HCT116 (cell line): Measurements from ENCODE around the gene C20orf141. TPM values are rescaled to one million over a fixed set of nuclear protein-coding genes. Genes with fewer than 3 reads are reported as not detected.

Source experiments
- ATAC-seq: fragments of 200-7000 bp; cut with Tn5 transposase; 2 replicates; pipeline ENCODE4 v1.9.1; 2020; ENCODE audit warnings: mild to moderate bottlenecking, moderate library complexity
- BruUV-seq: library from RNA; stranded (reverse); fragments of 400-500 nt; replicated peaks from 2 replicates; lab custom pipeline; 2021; lab: Mats Ljungman, UMichigan
- CTCF ChIA-PET: fragments of 300-600 bp; sonication (Branson Sonifier 250); formaldehyde crosslinking; loops from one replicate; lab custom pipeline; 2021; ENCODE audit warnings: antibody characterized with exemption; lab: Charles Lee
- POLR2A ChIA-PET: fragments of 300-600, 350-600 bp; sonication (Branson Sonifier 250); formaldehyde crosslinking; loops from one replicate; lab custom pipeline; 2021; ENCODE audit warnings: antibody characterized with exemption; lab: Charles Lee
- RAD21 ChIA-PET, 2 experiments: fragments of 300-600 bp; sonication (Branson Sonifier 250); formaldehyde crosslinking; loops; one replicate each; lab custom pipeline; 2023; ENCODE audit warnings: low total read pairs in 2 of 2; ENCODE audit not compliant: uncharacterized antibody in 2 of 2, unreplicated experiment in 2 of 2, low non-redundant PET in 1 of 2; lab: Charles Lee
- DNase-seq: peaks from one replicate; pipeline ENCODE4 v3.0.0-alpha.2; 2010; ENCODE audit warnings: low read depth, low spot score
- H2AFZ ChIP-seq: fragments of 200-600 bp; shearing (Covaris generic), sonication (generic); 2 replicates; pipeline ENCODE4 v1.6.1; 2017; ENCODE audit warnings: low read depth, mixed run types, mixed read lengths, antibody characterized with exemption, low read length; ENCODE audit not compliant: poor library complexity, severe bottlenecking
- H3K27ac ChIP-seq: 2 replicates; pipeline ENCODE4 v1.5.1; 2012; ENCODE audit warnings: low read depth, low read length
- H3K27me3 ChIP-seq: fragments of 200-600 bp; sonication (generic); 2 replicates; pipeline ENCODE4 v1.6.1; 2016; ENCODE audit warnings: mixed run types, low read length, mixed read lengths; ENCODE audit not compliant: insufficient read depth
- H3K36me3 ChIP-seq, 2 experiments: fragments of 200-500 bp in 1 of 2; fragments of 200-600 bp in 1 of 2; sonication (Bioruptor generic) in 1 of 2; sonication (generic) in 1 of 2; 2 replicates each; pipeline versions ENCODE4 v1.5.1 to v1.6.1; 2014 to 2016; ENCODE audit warnings: low read length in 2 of 2, inconsistent platforms in 1 of 2, mixed read lengths in 1 of 2, mixed run types in 1 of 2; ENCODE audit not compliant: insufficient read depth in 2 of 2, control insufficient read depth in 1 of 2
- H3K4me1 ChIP-seq, 2 experiments: fragments of 200-600 bp in 1 of 2; sonication (generic) in 1 of 2; 2 replicates each; pipeline versions ENCODE4 v1.5.1 to v1.6.1; 2012 to 2017; ENCODE audit warnings: low read length in 2 of 2, inconsistent platforms in 1 of 2, mild to moderate bottlenecking in 1 of 2, mixed read lengths in 1 of 2, mixed run types in 1 of 2, moderate library complexity in 1 of 2; ENCODE audit not compliant: insufficient read depth in 2 of 2, control insufficient read depth in 1 of 2
- H3K4me2 ChIP-seq: fragments of 200-600 bp; sonication (generic); 2 replicates; pipeline ENCODE4 v1.6.1; 2017; ENCODE audit warnings: mixed run types, low read length, mixed read lengths
- H3K4me3 ChIP-seq, 2 experiments: fragments of 200-600 bp in 1 of 2; sonication (generic) in 1 of 2; replicated peaks in 1 of 2; 2 replicates each; pipeline ENCODE4 v1.5.1; 2011 to 2016; ENCODE audit warnings: low read length in 2 of 2, control low read depth in 1 of 2, low read depth in 1 of 2, mild to moderate bottlenecking in 1 of 2, mixed read lengths in 1 of 2, mixed run types in 1 of 2
- H3K79me2 ChIP-seq: fragments of 200-600 bp; sonication (generic); 2 replicates; pipeline ENCODE4 v1.6.1; 2017; ENCODE audit warnings: mild to moderate bottlenecking, mixed run types, low read length, moderate library complexity, mixed read lengths; ENCODE audit not compliant: insufficient read depth
- H3K9ac ChIP-seq: fragments of 200-600 bp; sonication (generic); 2 replicates; pipeline ENCODE4 v1.6.1; 2016; ENCODE audit warnings: low read length, mixed read lengths
- H3K9me2 ChIP-seq: fragments of 200-600 bp; sonication (generic), shearing (Covaris generic); 2 replicates; pipeline ENCODE4 v1.6.1; 2017; ENCODE audit warnings: mixed run types, mild to moderate bottlenecking, moderate library complexity; ENCODE audit not compliant: insufficient read depth
- H3K9me3 ChIP-seq, 2 experiments: fragments of 200-500 bp in 1 of 2; fragments of 200-600 bp in 1 of 2; sonication (Bioruptor generic) in 1 of 2; sonication (generic) in 1 of 2; 2 replicates each; pipeline ENCODE4 v1.6.1; 2014 to 2017; ENCODE audit warnings: low read length in 2 of 2, mixed read lengths in 2 of 2, inconsistent platforms in 1 of 2, low read depth in 1 of 2, mild to moderate bottlenecking in 1 of 2, mixed run types in 1 of 2, moderate library complexity in 1 of 2; ENCODE audit not compliant: control insufficient read depth in 1 of 2, insufficient read depth in 1 of 2
- H4K20me1 ChIP-seq: fragments of 200-600 bp; sonication (generic), shearing (Covaris generic); 2 replicates; pipeline ENCODE4 v1.6.1; 2017; ENCODE audit warnings: mixed run types, mild to moderate bottlenecking, moderate library complexity; ENCODE audit not compliant: insufficient read depth
- ELF1 ChIP-seq: IDR thresholded peaks from 2 replicates; pipeline ENCODE4 v1.6.1; 2012; ENCODE audit warnings: low read depth, borderline replicate concordance
- JUND ChIP-seq: IDR thresholded peaks from 2 replicates; pipeline ENCODE4 v1.6.1; 2012
- MAX ChIP-seq: IDR thresholded peaks from 2 replicates; pipeline ENCODE4 v1.6.1; 2012
- intact Hi-C: fragments of 100-400 bp; cut with micrococcal nuclease; formaldehyde crosslinking; loops from 2 replicates; pipeline ENCODE4 v1.10.0; 2022
- total RNA-seq: library from RNA; stranded (reverse); gene quantifications from one replicate; pipeline ENCODE4 v1.2.1, GENCODE V29; 2021; ENCODE audit not compliant: unreplicated experiment
- TF ChIP-seq, protein P1 (sequence below), 3 experiments: fragments of 200-600 bp in 1 of 3; sonication (generic) in 1 of 3; IDR thresholded peaks in 2 of 3; conservative IDR thresholded peaks in 1 of 3; 2 replicates each; pipeline ENCODE4 v1.5.1; 2012 to 2017; ENCODE audit warnings: low read depth in 2 of 3, low read length in 2 of 3, antibody characterized with exemption in 1 of 3, borderline replicate concordance in 1 of 3, control low read depth in 1 of 3, mild to moderate bottlenecking in 1 of 3, mixed read lengths in 1 of 3, mixed run types in 1 of 3, moderate library complexity in 1 of 3; ENCODE audit not compliant: insufficient read depth in 1 of 3

The C20orf141 gene
- total RNA-seq, 1 experiment from 2014 or later: not detected

- Histone ChIP-seq H3K79me2 (no peaks in the 10 kb centered on the region), H3K9ac (no peak overlapping the region), H2AFZ (no peak overlapping the region), H3K4me3 (no peak overlapping the region), H3K27me3 (peaks cover 6% of the 10 kb centered on the region; the same call in 1 of the 2 replicates), H3K9me3 (no peaks in the 10 kb centered on the region), H3K27ac (no peak overlapping the region), H4K20me1 (no peaks in the 10 kb centered on the region), H3K4me2 (no peak overlapping the region), H3K9me2 (no peaks in the 10 kb centered on the region), H3K4me1 (no peaks in the 10 kb centered on the region), H3K36me3 (no peaks in the 10 kb centered on the region)
- POLR2A ChIA-PET: no interaction called here
- CTCF ChIA-PET: no interaction called here
- ATAC-seq: no peak
- intact Hi-C loops: no loop called here
- no peak for DNase-seq
- BruUV-seq: no TSS peak
- RAD21 ChIA-PET: no interaction called here
- no peak for TF ChIP-seq ELF1
- TF ChIP-seq JUND: no peak
These were observed 36.0 kb upstream of the C20orf141 start for GRCh38 chr20:2778602-2779321.

- Histone ChIP-seq H3K4me3 (no peak overlapping the region), H3K9me3 (no peaks in the 10 kb centered on the region), H3K27ac (no peak overlapping the region), H3K79me2 (no peaks in the 10 kb centered on the region), H3K4me2 (no peak overlapping the region), H4K20me1 (no peaks in the 10 kb centered on the region), H3K9ac (no peak overlapping the region), H2AFZ (no peak overlapping the region), H3K27me3 (peaks cover 6% of the 10 kb centered on the region; the same call in 1 of the 2 replicates), H3K4me1 (no peaks in the 10 kb centered on the region), H3K9me2 (no peaks in the 10 kb centered on the region), H3K36me3 (no peaks in the 10 kb centered on the region)
- ChIA-PET RAD21 (no interaction called here), CTCF (interaction anchor here (0.9 kb wide), 1 partner anchor 25 kb away, joined by 3 read pairs; no protein-coding TSS in a partner anchor), POLR2A (no interaction called here)
- TF ChIP-seq, protein P1, sequence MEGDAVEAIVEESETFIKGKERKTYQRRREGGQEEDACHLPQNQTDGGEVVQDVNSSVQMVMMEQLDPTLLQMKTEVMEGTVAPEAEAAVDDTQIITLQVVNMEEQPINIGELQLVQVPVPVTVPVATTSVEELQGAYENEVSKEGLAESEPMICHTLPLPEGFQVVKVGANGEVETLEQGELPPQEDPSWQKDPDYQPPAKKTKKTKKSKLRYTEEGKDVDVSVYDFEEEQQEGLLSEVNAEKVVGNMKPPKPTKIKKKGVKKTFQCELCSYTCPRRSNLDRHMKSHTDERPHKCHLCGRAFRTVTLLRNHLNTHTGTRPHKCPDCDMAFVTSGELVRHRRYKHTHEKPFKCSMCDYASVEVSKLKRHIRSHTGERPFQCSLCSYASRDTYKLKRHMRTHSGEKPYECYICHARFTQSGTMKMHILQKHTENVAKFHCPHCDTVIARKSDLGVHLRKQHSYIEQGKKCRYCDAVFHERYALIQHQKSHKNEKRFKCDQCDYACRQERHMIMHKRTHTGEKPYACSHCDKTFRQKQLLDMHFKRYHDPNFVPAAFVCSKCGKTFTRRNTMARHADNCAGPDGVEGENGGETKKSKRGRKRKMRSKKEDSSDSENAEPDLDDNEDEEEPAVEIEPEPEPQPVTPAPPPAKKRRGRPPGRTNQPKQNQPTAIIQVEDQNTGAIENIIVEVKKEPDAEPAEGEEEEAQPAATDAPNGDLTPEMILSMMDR (IDR thresholded peaks at IDR 0.05 in 2 of 3, conservative IDR thresholded peaks at IDR 0.05 in 1 of 3; ENCODE audit: borderline replicate concordance in 1 of 3, insufficient read depth in 1 of 3, low read depth in 2 of 3, low read length in 2 of 3): peak in 2 of 3 experiments; percentile 17 to 23; a peak in 1 of 6 replicates
- no peak for TF ChIP-seq MAX
- BruUV-seq: no TSS peak
- ATAC-seq (peak; percentile 54; the same call in 1 of the 2 replicates), DNase-seq (no peak)
- intact Hi-C loops: no loop called here
These were observed 33.8 kb upstream of the C20orf141 start for GRCh38 chr20:2780948-2781347.
